COLO668 (cell line): ENCODE results near the gene CEMIP.

ENCODE experiments used
- DNase-seq: peaks from one replicate; lab custom pipeline; 2025; ENCODE audit not compliant: unreplicated experiment; lab: John Stamatoyannopoulos, UW

Gene CEMIP

DNA sequence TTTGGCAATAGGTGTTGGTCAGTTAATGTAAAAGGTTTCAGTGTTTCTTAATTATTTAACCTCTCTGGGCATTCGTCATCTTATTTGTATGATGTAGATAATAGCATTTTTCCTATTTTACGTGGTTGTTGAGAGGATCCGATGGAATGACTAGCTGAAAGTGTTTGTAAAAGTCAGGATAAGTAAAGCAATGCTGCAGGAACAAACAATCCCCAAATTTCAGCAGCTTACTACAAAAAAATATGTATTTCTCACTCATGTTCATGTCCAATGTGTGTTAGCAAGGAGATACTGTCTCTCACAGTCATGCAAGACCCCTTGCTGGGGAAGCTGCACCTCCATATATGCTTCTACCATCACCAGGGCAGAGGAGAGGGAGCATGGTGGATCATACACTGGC lies 38.7 kb downstream of the CEMIP start:
- DNase-seq = no peak

DNA sequence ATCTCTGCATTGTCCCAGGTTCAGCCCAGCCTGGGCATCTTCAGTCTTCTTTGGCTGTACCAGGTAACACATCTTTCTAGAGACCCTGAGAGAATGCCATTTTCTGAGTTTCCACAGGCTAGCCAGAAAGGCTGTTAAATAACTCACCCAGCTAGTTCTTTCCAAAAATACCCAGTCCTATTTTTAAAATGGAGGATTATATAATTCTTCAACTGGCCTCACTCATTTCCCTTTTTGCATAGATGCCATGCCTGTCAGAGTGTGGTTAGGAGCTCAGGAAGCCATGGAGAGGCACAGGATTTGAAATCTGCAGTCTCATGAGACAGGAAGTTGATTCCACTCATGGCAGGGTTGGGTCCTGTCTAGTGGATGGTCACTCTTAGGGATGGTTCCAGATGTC lies 39.8 kb downstream of the CEMIP start:
- DNase-seq = no peak

DNA sequence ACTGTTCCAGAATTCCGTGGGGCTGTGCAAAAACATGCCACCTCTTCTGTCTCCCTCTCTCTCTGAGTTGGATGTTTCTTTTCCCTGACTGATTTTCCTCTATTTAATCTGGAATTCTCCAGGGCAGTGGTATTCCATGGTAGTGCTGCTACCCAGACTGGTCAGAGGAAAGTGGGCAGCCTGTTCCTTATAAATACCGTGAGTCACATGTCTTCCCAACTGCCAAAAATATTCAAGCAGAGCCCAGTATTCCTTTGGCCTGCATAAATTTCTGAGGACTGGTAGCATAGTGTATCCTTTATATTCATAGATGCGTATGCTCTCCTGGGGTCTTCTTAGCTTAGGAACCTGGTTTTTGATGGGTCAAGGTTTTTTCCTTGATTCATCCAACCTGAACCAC lies 40.9 kb downstream of the CEMIP start:
- DNase-seq = no peak

DNA sequence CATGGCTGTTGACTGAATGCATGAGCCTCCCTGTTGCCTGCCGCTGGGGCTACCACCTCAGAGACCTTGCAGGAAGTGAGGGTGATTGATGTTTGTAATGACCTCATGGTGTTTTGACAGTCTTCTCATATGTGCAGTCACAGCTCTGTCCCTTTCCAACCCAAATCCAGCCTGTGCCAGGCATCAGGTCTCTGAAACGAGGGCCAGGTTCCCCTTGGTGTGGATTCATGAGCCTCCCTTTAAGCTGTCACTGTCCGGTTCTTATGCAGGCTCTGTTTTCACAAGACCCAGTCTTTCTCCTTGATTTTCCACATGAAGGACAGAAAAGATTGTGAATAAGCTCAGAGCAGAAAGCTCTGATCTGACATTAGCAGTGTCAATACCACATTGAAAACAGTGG lies 43.1 kb downstream of the CEMIP start:
- DNase-seq = no peak

DNA sequence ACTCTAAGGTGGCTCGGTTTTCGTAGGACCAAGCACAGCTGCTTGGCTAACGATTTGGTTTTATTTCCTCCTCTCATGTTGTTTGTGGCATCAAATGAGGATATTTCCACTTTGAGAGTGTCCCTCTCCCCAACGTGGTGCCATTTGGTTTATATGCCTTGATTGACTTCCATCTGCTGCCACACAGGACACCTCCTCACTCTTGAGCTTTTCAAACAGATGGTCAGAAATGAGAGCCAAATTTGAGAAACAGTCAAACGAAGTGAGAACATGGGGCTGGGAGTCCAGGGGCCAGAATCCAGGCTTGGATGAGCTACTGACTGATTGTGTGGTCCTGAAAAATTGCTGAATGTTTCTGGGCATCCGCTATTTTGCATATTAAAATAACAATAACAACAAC lies 43.5 kb downstream of the CEMIP start:
- DNase-seq = no peak

GRCh38 chr15:80823120-80823519 lies 44.0 kb downstream of the CEMIP start:
- no peak for DNase-seq

- DNase-seq = peak; percentile 55
Measured at GRCh38 chr15:80823995-80824394, 44.8 kb downstream of the CEMIP start.

DNA sequence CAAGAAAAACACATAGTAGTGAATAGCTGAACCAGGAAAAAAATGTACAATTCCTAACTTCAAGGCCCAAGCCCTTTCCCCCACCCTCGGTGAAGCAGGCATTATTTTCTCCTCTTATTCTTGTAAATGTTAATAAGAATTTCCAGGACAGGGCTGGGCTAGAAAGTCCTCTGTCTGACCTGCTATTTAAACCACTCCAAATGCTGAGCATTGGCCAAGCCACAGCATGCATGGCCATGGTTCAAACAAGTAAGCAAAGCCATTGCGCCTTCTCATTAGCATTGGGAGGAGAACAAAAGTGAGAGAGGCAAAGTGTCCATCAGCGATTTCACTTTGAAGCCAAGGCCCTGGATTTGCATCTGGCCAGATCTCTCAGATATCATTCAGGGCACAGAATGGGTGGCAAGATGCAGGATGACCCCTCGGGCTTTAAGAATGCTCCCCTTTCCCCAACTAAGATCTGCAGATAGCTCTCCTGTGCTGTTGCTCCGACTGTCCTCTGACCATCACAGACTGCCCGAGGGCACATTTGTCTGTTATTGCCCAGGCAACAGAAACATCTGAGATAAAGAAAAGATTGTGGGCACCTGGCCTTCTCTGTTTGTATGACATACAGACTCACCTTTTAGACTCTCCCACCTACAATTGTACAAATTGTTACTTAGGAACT lies 46.3 kb downstream of the CEMIP start:
- DNase-seq = peak; percentile 61

- no peak for DNase-seq
Measured at GRCh38 chr15:80828796-80829195, 49.6 kb downstream of the CEMIP start.

- no peak for DNase-seq
Measured at GRCh38 chr15:80830677-80831076, 51.5 kb downstream of the CEMIP start.

DNA sequence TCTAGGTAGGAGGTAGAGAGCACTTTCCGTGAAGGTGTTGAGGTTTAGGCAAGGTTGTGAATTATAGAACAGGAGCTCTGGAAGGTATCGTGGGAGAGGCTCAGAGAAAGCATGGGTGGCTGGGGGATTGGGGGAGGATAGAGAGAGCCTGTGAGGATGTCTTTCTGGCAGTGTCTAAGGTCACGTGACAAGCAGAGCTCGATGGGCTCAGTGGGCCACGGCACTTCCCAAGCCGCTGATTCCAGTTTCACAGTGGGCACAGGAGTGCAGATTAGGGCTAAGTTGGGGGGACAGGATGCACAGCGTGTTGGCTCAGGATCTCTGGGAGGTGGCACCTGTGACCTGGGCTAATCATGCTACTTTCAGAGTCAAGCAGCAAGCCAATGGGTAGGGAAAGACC lies 52.0 kb downstream of the CEMIP start:
- DNase-seq = no peak

DNA sequence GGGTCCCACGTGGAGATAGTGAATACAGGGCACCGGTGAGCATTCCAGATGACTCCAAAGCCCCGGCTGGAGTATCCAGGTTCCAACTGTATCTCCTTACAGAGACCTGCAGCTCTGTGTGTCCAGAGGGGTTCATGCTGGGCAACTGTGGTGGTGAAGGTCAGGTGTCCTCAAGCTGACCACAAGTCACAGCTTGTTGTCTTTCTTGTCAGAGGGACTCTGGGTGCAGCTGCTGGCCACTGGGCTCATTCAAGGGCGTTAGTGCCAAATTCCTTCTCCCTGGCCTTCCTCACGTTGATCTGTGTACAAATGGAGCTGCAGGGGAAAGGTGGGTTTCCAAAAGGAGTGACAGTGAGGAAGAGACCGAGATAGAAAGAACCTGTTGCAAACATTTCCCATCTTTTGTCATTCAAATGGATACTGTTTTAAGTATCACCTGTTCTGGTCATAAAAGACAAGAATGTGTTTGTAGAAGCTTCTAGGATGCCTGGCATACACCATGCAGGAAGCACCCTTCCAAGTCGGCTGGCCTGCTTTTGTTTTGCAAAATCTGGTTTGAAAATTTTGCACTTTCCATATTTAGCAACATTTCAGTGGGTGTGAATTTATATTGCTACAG lies 52.5 kb downstream of the CEMIP start:
- DNase-seq = no peak

- peak; percentile 40 for DNase-seq
Measured at GRCh38 chr15:80832686-80833085, 53.5 kb downstream of the CEMIP start.

DNA sequence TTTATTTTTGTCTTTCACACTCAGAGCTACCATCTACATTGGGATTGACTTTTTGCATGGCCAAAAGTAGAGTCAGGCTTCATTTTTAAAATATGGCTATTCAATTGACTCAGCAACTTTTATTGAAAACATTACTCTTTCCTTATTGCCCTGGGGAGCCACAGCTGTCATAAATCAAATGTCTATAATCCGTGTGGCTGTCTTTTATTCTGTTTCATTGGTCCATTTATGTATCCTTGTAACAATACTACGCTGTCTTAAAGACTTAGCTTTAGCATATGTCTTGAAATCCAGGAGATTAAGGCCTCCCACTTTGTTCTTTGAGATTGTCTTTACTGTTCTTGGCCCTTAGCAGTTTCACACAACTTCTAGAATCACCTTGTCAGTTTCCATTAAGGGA lies 55.2 kb downstream of the CEMIP start:
- no peak for DNase-seq

GRCh38 chr15:80834906-80835305 lies 55.7 kb downstream of the CEMIP start:
- no peak for DNase-seq

GRCh38 chr15:80835336-80835735 lies 56.2 kb downstream of the CEMIP start:
- DNase-seq = no peak

DNA sequence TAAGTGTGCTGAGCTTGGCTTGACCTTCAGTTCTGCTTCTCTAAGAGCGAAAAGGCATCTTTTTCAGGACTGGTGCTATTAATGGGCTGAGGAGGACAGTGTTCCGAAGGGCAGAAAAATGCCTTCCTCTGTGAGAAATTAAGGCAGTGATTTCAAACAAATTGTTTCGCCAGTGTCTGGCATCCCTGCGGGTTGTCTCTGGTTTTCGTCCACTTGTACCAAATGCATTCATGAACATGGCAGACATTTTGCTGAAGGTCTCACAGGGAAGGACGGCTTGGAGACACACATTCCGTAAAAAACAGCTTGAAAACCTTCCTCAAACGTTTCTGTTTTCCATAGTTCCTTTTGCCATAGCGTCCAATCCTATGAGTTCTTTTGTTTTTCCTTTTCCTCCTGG lies 57.1 kb downstream of the CEMIP start:
- DNase-seq = no peak

DNA sequence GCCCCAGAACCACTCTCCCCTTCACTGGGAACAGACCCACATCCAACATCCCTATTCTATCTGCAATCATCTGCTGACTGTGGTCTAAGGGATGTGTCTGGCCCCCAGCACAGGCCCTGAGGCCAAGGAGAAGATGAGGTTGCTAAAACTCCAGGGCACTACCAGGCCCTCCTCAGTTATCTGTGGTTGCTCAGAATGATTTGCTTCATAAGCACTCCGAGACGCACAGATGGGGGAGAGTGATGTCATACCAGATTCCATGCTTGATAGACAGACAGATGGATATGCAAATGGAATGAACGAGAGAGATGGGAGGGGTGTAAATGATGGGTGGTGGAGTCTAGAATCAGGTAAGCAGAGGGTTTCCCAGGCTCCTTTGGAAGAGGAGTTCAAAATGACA lies 57.8 kb downstream of the CEMIP start:
- DNase-seq = no peak

DNA sequence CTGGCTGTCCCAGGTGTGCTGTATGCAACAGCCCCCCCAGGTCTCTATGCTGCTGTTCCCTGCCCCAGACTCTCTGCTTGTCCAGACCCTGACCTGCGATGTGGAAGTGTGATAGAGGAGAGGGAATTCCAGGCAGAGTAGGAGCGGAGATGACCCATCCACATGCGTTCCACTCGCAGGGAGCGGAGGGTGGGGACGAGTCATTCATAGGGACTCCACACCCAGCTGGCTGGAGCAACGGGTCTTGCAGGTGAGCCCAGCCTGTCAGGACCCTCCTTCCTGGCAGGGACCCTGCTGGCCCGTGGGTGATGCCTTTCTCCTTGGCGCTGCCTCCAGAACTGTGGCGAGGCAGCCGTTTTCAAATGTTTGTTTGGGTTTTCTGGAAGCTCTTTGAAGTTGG lies 58.8 kb downstream of the CEMIP start:
- no peak for DNase-seq

DNA sequence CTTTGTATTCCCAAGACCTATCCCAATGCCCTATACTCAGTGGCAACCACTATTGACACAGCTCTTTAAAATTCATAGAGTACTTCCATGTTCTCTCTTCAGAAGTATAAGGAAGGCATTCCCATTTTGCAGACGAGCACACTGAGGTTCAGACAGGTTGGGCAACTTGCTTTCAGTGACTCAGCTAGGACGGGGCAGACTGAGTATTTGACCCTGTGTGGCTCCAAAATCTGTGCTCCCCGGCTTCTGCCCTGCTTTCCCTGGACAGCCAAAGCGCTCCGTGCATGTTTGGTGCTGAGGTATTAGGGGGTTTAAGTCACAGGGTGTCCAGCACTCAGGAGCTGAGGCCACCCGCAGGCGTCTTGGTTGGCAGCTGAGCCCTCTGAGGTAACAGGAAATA lies 59.5 kb downstream of the CEMIP start:
- no peak for DNase-seq

DNA sequence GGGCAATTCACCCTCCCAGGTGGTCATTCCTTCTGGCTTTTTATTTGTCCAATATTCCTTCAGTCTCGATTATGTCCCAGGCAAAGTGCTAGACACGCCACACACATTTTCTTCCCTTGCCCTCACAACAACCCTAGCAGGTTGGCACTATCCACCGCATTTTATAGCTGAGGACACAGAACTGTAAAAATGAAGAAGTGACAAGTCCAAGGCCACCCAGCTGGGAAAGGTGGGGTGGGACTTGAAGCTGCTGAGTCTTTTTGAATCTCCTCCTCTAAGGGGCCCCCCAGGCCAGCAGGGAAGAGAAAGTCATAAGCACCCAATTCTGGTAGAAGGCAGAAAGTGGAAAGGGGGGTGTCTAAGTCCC lies 60.6 kb downstream of the CEMIP start:
- DNase-seq = no peak

GRCh38 chr15:80840182-80841130 lies 61.3 kb downstream of the CEMIP start:
- no peak for DNase-seq
